ENCODE data around the gene SHOX.
A peak's percentile ranks its signal among the peaks of the same experiment; 100 is the strongest.
"Not testable (repeated sequence)": the region's sequence is repeated elsewhere in the genome, so short reads cannot be mapped to it uniquely, and the experiment has no call there.

Gene SHOX

DNA sequence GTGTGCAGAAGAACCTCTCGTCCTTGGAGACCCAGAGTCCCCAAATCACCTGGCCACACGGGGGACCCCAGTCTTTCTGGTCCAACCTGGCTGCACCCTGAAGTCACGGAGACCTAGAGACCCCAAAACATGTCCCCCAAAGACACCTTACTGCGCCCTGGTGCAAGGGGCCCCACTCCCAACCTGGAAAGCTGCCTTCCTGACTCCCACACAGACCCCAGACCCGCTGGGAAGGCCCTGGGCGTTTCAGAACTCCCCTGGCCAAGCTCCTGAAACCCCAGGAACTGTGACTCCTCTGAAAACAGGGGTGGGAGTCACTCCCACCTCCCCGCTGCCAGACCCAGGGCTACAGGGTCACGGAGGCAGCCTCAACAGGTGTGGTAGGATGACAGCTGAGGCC is 12.7 kb upstream of the SHOX start:
- Mint-ChIP-seq H3K27ac (no peak overlapping the region), H3K9me3 (peaks cover 11% of the 10 kb centered on the region), H3K36me3 (no peaks in the 10 kb centered on the region), H3K4me3 (no peak overlapping the region), H3K4me1 (no peaks in the 10 kb centered on the region), H3K27me3 (peaks cover 47% of the 10 kb centered on the region)
- CTCF ChIA-PET, result no interaction called here
- DNase-seq, result no peak

DNA sequence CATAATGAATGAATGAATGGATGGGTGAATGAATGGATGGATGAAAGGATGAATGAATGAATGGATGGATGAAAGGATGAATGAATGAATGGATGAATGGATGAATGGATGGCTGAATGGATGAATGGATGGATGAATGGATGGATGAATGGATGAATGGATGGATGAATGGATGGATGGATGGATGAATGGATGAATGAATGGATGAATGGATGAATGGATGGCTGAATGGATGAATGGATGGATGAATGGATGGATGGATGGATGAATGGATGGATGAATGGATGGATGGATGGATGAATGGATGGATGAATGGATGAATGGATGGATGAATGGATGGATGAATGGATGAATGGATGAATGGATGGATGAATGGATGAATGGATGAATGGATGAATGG is 12.3 kb upstream of the SHOX start:
- H3K9me3 Mint-ChIP-seq, H3K4me3 Mint-ChIP-seq, H3K4me1 Mint-ChIP-seq, CTCF ChIA-PET, H3K36me3 Mint-ChIP-seq, DNase-seq, H3K27ac Mint-ChIP-seq: not testable (repeated sequence)
- peaks cover 51% of the 10 kb centered on the region for H3K27me3 Mint-ChIP-seq

DNA sequence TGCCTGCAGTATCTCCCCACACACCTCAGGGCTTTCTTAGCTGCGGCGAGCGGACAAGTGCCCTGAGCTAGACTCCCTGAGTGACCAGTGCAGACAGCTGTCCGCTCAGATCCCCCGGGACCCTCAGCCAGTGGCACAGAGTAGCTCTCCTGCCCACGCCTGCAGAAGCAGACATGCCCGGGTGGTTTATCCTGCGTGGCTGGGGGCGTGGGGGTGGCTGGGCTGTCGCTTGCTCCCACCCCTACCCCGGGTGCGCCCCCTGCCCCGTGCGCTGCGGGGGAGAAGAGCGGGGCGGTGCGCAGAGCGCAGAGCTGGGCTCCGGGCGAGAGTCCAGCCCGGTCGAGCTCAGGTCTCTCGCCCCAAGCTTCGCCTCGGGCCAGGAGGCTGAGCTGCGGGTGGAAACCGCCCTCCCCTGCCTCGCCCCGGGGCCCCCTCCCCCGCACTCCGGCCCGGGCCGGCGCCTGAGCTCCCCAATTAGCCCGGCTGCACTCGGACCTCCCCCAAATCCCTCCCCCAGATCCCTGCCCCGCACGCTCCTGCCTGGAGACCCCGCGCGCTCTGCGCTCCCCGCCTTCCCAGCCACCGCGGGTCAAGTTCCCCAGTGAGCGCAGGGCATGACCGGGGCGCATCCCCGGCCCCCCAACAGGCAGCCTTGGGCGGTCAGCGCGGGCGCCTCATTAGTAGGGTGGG is 11.7 kb upstream of the SHOX start:
- Mint-ChIP-seq H3K27me3 (peaks cover 57% of the 10 kb centered on the region), H3K4me1 (no peaks in the 10 kb centered on the region), H3K4me3 (no peak overlapping the region), H3K36me3 (peaks cover 2% of the 10 kb centered on the region), H3K9me3 (peaks cover 9% of the 10 kb centered on the region), H3K27ac (no peak overlapping the region)
- DNase-seq, result no peak
- CTCF ChIA-PET, result no interaction called here

DNA sequence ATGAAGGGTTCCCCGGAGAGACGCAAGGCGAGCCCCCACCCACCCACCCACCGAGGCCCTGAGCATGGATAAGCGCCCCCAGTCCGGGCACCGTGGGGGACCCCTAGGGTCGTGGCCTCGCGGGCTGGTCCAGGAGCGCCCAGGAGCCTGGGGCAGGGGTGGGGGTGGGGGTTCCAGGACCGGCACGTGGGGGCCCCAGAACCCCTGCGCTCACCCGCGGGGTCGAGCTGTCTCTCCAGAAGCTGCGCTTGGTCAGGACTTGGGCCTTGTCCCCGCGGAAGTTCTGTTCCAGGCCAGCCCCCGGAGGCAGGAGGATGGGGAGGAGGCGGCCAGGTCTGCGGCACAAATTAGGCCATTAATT is 11.2 kb upstream of the SHOX start:
- CTCF ChIA-PET, result no interaction called here
- DNase-seq, result no peak
- Mint-ChIP-seq H3K27me3 (peaks cover 62% of the 10 kb centered on the region), H3K36me3 (peaks cover 2% of the 10 kb centered on the region), H3K27ac (no peak overlapping the region), H3K9me3 (peaks cover 5% of the 10 kb centered on the region), H3K4me3 (no peak overlapping the region), H3K4me1 (no peaks in the 10 kb centered on the region)

DNA sequence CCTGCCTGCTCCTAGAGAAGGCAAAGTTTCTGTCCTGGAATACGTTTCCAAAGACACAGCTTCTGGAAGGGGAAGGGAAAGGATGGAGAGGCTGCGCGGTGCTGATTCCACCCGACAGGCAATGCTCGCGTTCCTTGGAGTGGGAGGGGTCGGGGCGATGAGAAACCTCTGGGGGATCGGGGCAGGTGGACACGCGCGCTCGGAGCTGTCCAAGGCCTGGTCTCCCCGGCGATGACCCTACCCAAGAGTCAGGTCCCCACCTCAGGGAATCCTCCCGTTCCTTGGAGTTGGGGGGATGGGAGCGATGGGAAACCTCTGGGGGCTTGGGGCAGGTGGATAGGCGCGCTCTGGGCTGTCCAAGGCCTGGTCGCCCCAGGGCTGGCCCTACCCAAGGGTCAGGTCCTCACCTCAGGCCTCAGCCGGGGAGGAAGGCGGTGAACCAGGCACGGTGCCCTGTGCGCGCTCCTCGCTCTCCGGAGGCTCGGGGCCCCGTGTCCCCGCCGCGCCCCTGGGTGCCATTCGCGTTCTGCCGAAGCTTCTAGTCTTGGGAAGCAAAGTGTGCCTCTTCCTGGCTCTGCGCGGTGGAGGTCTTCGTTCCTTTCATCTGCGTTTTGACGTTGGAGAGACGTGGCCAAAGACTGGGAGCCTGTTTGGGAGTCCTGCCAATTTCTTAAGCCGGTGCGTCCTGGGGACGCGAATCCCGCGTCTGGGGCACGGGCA is 10.6 kb upstream of the SHOX start:
- peaks cover 3% of the 10 kb centered on the region for H3K9me3 Mint-ChIP-seq
- peaks cover 2% of the 10 kb centered on the region for H3K36me3 Mint-ChIP-seq
- H3K4me1 Mint-ChIP-seq, result no peaks in the 10 kb centered on the region
- H3K27ac Mint-ChIP-seq, result no peak overlapping the region
- no peak for DNase-seq
- CTCF ChIA-PET, result no interaction called here
- no peak overlapping the region for H3K4me3 Mint-ChIP-seq
- peaks cover 64% of the 10 kb centered on the region for H3K27me3 Mint-ChIP-seq

DNA sequence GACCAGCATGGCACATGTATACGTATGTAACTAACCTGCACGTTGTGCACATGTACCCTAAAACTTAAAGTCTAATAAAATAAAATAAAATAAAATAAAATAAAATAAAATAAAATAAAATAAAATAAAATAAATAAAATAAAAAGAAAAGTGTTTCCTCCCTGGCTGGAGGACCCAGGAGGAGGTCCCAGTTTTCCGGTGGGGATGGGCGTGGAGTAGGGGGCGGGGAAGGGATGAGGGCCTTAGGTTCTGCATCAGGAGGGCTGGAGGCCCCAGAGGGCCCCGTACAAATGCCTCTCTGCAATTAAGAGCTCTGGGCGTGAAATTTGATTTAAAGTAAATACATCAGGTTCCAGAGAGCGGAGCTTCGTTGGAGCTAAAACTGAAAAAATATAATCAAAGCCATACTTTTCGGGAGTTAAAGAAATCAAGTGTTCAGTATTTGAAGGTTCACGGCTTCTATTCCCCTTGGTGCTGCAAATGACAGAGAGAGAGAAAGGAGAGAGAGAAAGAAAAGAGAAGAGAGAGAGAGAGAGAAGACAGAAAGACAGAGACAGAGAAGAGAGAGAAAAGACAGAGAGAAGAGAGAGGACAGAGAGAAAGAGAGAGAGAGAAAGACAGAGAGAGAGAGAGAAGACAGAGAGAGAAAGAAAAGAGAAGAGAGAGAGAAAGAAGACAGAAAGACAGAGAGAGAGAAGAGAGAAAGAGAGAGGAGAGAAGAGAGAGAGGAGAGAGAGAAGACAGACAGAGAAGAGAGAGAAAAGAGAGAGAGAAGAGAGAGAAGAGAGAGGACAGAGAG is 8.7 kb upstream of the SHOX start:
- peaks cover 2% of the 10 kb centered on the region for H3K36me3 Mint-ChIP-seq
- no peak overlapping the region for H3K27ac Mint-ChIP-seq
- no peak for DNase-seq
- H3K4me1 Mint-ChIP-seq, result no peaks in the 10 kb centered on the region
- CTCF ChIA-PET, result no interaction called here
- peaks cover 9% of the 10 kb centered on the region for H3K9me3 Mint-ChIP-seq
- H3K4me3 Mint-ChIP-seq, result no peak overlapping the region
- peaks cover 84% of the 10 kb centered on the region for H3K27me3 Mint-ChIP-seq

- H3K4me1 Mint-ChIP-seq, H3K27ac Mint-ChIP-seq, H3K36me3 Mint-ChIP-seq, H3K4me3 Mint-ChIP-seq, CTCF ChIA-PET, DNase-seq: not testable (repeated sequence)
- peaks cover 89% of the 10 kb centered on the region for H3K27me3 Mint-ChIP-seq
- H3K9me3 Mint-ChIP-seq, result peaks cover 10% of the 10 kb centered on the region
Observed at GRCh38 chrX:622802-623201, 7.8 kb upstream of the SHOX start.

DNA sequence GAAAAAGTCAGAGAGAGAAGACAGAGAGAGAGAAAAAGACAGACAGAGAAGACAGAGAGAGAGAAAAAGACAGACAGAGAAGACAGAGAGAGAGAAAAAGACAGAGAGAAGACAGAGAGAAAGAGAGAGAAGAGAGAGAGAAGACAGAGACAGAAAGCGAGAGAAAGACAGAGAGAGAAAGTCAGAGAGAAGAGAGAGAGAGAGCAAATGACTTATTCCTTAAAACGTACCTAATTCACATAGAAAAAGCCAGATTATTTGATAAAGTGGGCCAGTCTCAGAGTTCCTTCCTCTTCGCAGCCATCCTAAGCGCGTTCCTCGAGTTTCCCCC is 7.4 kb upstream of the SHOX start:
- CTCF ChIA-PET, result no interaction called here
- Mint-ChIP-seq H3K27ac (no peak overlapping the region), H3K36me3 (peaks cover 2% of the 10 kb centered on the region), H3K4me1 (no peaks in the 10 kb centered on the region), H3K4me3 (no peak overlapping the region), H3K9me3 (peaks cover 10% of the 10 kb centered on the region), H3K27me3 (peaks cover 89% of the 10 kb centered on the region)
- no peak for DNase-seq

DNA sequence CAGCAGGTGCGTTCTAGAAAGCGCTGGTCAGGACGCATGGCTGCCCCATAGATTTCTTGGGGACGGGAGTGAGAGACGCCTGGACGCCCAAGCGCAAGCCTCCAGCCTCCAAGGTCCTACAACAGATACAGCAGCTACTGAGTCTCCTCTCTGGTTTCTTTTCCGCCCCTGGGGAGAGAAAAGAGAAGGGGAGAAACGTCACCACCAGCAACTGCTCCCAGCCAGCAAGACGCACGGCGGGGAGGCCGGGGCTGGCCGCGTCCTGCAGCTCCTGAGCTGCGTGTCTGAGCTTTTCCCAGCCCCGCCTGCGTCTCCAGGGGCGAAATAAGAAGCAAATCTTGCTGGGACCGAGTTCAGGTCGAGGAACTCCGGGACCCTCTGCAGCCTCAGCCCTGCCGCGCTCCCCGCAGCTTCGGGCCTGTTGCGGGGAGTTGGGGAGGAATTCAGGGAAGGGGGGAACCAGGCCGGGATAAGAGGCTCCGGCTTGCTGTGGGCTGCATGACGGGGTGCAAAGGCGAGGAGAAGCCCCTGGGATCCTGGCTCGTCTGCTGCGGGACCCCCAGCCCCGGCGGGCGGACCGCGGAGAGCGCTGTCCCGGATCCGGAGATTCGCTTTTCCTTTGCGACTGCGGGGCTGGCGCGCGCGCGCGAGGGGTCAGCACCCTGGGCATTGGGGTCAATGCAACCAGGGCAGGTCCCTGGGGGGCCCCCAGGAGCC is 6.8 kb upstream of the SHOX start:
- Mint-ChIP-seq H3K4me1 (no peaks in the 10 kb centered on the region), H3K27me3 (peaks cover 86% of the 10 kb centered on the region), H3K36me3 (peaks cover 2% of the 10 kb centered on the region), H3K27ac (no peak overlapping the region), H3K9me3 (peaks cover 9% of the 10 kb centered on the region), H3K4me3 (no peak overlapping the region)
- no peak for DNase-seq
- CTCF ChIA-PET, result no interaction called here

- Mint-ChIP-seq H3K9me3 (peaks cover 9% of the 10 kb centered on the region), H3K36me3 (peaks cover 2% of the 10 kb centered on the region), H3K27me3 (peaks cover 93% of the 10 kb centered on the region), H3K4me1 (no peaks in the 10 kb centered on the region), H3K27ac (peak overlapping the region; percentile 26), H3K4me3 (no peak overlapping the region)
- DNase-seq, result no peak
- CTCF ChIA-PET, result no interaction called here
Observed at GRCh38 chrX:625137-625691, 5.4 kb upstream of the SHOX start.

DNA sequence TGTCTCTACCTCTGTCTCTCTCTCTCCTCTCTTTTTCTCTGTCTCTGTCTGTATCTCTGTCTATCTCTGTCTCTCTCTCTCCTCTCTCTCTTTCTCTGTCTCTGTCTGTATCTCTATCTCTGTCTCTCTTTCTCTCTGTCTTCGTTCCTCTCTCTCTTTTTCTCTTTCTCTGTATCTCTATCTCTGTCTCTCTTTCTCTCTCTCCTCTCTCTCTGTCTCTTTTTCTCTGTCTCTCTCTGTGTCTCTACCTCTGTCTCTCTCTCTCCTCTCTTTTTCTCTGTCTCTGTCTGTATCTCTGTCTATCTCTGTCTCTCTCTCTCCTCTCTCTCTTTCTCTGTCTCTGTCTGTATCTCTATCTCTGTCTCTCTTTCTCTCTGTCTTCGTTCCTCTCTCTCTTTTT is 4.5 kb upstream of the SHOX start:
- H3K9me3 Mint-ChIP-seq, H3K4me1 Mint-ChIP-seq, CTCF ChIA-PET, DNase-seq, H3K4me3 Mint-ChIP-seq, H3K36me3 Mint-ChIP-seq, H3K27ac Mint-ChIP-seq: not testable (repeated sequence)
- peaks cover 93% of the 10 kb centered on the region for H3K27me3 Mint-ChIP-seq

GRCh38 chrX:626745-627509 is 3.7 kb upstream of the SHOX start:
- Mint-ChIP-seq H3K27ac (peak overlapping the region; percentile 64), H3K36me3 (peaks cover 2% of the 10 kb centered on the region), H3K27me3 (peaks cover 96% of the 10 kb centered on the region), H3K4me3 (no peak overlapping the region), H3K9me3 (peaks cover 9% of the 10 kb centered on the region), H3K4me1 (no peaks in the 10 kb centered on the region)
- CTCF ChIA-PET, result no interaction called here
- DNase-seq, result no peak

DNA sequence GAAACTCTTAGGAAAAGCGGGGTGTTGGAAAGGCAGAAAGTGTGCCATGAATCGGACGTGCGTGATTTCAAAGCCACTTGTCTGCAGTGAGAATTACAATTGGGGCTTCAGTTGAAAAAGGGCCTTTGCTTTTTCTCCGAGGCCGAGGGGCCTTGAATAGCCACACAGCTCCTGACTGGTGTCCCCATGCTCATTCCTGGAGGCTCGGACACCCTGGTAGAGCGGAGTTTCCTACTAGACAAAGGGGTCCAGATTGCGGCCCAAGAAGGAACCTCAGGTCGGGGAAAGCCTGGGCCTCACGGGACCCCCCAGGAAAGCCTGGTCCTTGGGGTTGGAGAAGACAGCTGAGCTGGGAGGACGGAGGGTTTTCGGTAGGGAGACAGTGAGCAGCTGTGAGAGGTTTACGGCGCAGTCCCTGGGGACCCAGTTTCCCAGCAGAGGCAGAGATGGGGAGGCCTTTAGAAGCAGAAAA is 3.0 kb upstream of the SHOX start:
- H3K27me3 Mint-ChIP-seq, result peaks cover 96% of the 10 kb centered on the region
- H3K27ac Mint-ChIP-seq, result no peak overlapping the region
- no peak overlapping the region for H3K4me3 Mint-ChIP-seq

DNA sequence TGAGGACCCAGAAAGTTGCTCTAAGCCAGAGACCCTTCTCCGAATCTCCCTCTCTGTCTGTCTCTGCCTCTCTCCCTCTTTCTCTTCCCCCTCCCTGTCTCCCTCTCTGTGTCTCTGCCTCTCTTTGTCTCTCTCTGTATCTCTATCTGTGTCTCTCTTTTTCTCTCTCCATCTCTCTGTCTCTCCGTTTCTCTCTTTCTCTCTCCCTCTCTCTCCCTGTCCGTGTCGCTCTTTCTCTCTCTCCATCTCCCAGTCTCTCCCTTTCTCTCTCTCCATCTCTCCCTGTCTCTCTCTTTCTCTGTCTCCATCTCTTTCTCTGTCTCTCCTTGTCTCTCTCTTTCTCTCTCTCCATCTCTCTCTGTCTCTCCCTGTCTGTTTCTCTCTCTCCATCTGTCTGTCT is 2.6 kb upstream of the SHOX start:
- Mint-ChIP-seq H3K27ac (no peak overlapping the region), H3K9me3 (peaks cover 9% of the 10 kb centered on the region), H3K36me3 (peaks cover 2% of the 10 kb centered on the region), H3K4me1 (no peaks in the 10 kb centered on the region), H3K27me3 (peaks cover 96% of the 10 kb centered on the region), H3K4me3 (no peak overlapping the region)
- CTCF ChIA-PET, result no interaction called here
- no peak for DNase-seq

More for the DNA sequence above, 3.0 kb upstream of the SHOX start:
- DNase-seq, result no peak
- CTCF ChIA-PET, result no interaction called here
- Mint-ChIP-seq H3K4me1 (no peaks in the 10 kb centered on the region), H3K36me3 (peaks cover 2% of the 10 kb centered on the region), H3K9me3 (peaks cover 9% of the 10 kb centered on the region)
